K562 (cell line): ENCODE data around the gene SLC5A3. TPM values are rescaled to one million over a fixed set of nuclear protein-coding genes. Genes with fewer than 3 reads are reported as not detected.

Experiments used
- BDP1 ChIP-seq: IDR thresholded peaks from 3 replicates; pipeline ENCODE4 v1.6.1; 2011; ENCODE audit not compliant: insufficient read length, insufficient read depth
- DDX20 ChIP-seq: fragments of 450-650 bp; IDR thresholded peaks from 2 replicates; pipeline ENCODE4 v1.6.1; 2016; ENCODE audit warnings: missing genetic modification characterization, low read depth, mild to moderate bottlenecking, missing compliant biosample characterization, moderate library complexity
- DPF2 ChIP-seq: fragments of 450-650 bp; IDR thresholded peaks from 2 replicates; pipeline ENCODE4 v1.6.1; 2016
- JUN ChIP-seq, 2 experiments: sonication (generic) in 1 of 2; formaldehyde crosslinking in 1 of 2; IDR thresholded peaks; 2 replicates each; pipeline versions ENCODE4 v1.6.1 to v1.8.0; 2012 to 2022; ENCODE audit warnings: borderline replicate concordance in 2 of 2, mild to moderate bottlenecking in 2 of 2, improper control_type of control experiment in 1 of 2, low read depth in 1 of 2, low read length in 1 of 2, missing genetic modification reagents in 1 of 2
- KDM2B ChIP-seq: fragments of 250-450 bp; sonication (Bioruptor Pico); IDR thresholded peaks from 2 replicates; pipeline ENCODE4 v1.8.0; 2021; ENCODE audit warnings: mild to moderate bottlenecking, moderate library complexity
- NRF1 ChIP-seq, 2 experiments: fragments of 450-650 bp; IDR thresholded peaks in 1 of 2; conservative IDR thresholded peaks in 1 of 2; 2 replicates each; pipeline ENCODE4 v1.6.1; 2014; ENCODE audit warnings: mild to moderate bottlenecking in 2 of 2
- RAD21 ChIP-seq, 2 experiments: fragments of 250-450 bp in 1 of 2; fragments of 450-650 bp in 1 of 2; sonication (Bioruptor Pico) in 1 of 2; formaldehyde crosslinking in 1 of 2; IDR thresholded peaks in 1 of 2; conservative IDR thresholded peaks in 1 of 2; 2 replicates each; pipeline versions ENCODE4 v1.4.0 to v1.8.0; 2020 to 2022; ENCODE audit warnings: mild to moderate bottlenecking in 2 of 2, moderate library complexity in 1 of 2
- RBM22 ChIP-seq: fragments of 200-400 bp; formaldehyde crosslinking; IDR thresholded peaks from 2 replicates; pipeline ENCODE4 v1.6.1; 2018; ENCODE audit warnings: low read length, low read depth; ENCODE audit not compliant: poor library complexity, severe bottlenecking
- RBM25 ChIP-seq: fragments of 200-400 bp; formaldehyde crosslinking; IDR thresholded peaks from 2 replicates; pipeline ENCODE4 v1.6.1; 2018; ENCODE audit warnings: low read length, low read depth, moderate library complexity; ENCODE audit not compliant: severe bottlenecking
- RBM39 ChIP-seq: fragments of 200-400 bp; formaldehyde crosslinking; optimal IDR thresholded peaks from 2 replicates; pipeline ENCODE3; 2018; ENCODE audit warnings: low read depth, low read length
- RCOR1 ChIP-seq, 2 experiments: IDR thresholded peaks; 2 replicates each; pipeline ENCODE4 v1.6.1; 2012; ENCODE audit warnings: low read depth in 2 of 2, low read length in 2 of 2, borderline replicate concordance in 1 of 2, improper control_type of control experiment in 1 of 2
- SMC3 ChIP-seq: conservative IDR thresholded peaks from 2 replicates; pipeline ENCODE4 v1.6.1; 2011; ENCODE audit warnings: low read depth, low read length, improper control_type of control experiment; ENCODE audit not compliant: insufficient read depth
- SRF ChIP-seq, 2 experiments: fragments of 250-450, 450-650 bp in 1 of 2; sonication (Bioruptor Pico) in 1 of 2; sonication (generic) in 1 of 2; formaldehyde crosslinking; IDR thresholded peaks; 2 replicates each; pipeline versions ENCODE4 v1.5.0 to v1.5.1; 2020 to 2022; ENCODE audit warnings: mild to moderate bottlenecking in 1 of 2, missing genetic modification reagents in 1 of 2
- SRSF1 ChIP-seq: fragments of 200-400 bp; formaldehyde crosslinking; IDR thresholded peaks from 2 replicates; pipeline ENCODE4 v1.6.1; 2017; ENCODE audit warnings: mild to moderate bottlenecking, low read depth, low read length, moderate library complexity
- TBL1XR1 ChIP-seq, 2 experiments: IDR thresholded peaks; 2 replicates each; pipeline ENCODE4 v1.6.1; 2012; ENCODE audit warnings: improper control_type of control experiment in 2 of 2, low read length in 2 of 2, mild to moderate bottlenecking in 1 of 2
- TFAM ChIP-seq: fragments of 250-450 bp; sonication (Bioruptor Pico); conservative IDR thresholded peaks from 2 replicates; pipeline ENCODE4 v1.5.0; 2021; ENCODE audit warnings: mild to moderate bottlenecking, moderate library complexity
- polyA plus RNA-seq, 8 experiments: library from polyadenylated mRNA; depleted of rRNA in 4 of 8; stranded (reverse) in 5 of 8; unstranded in 3 of 8; fragments of >200 nt; fragmentation: Nextera tagmentation in 2 of 8; fragmentation: Illumina TruSeq in 1 of 8; extraction: Ambion mirVana in 2 of 8; extraction: Trizol in 1 of 8; gene quantifications; 2 replicates each; pipeline versions ENCODE4 v1.2.1 to v1.2.3, GENCODE V29; 2011 to 2014; ENCODE audit warnings: inconsistent platforms in 1 of 8, missing spikeins in 1 of 8
- total RNA-seq, 7 experiments: library from RNA; depleted of rRNA in 6 of 7; stranded (reverse); fragments of >200 nt in 6 of 7; fragmentation: Illumina TruSeq in 2 of 7; extraction: Trizol in 2 of 7; gene quantifications; 2 replicates each; pipeline versions ENCODE4 v1.2.1 to v1.2.3, GENCODE V29; 2011 to 2021; ENCODE audit warnings: low replicate concordance in 1 of 7
- TF ChIP-seq, protein P1 (sequence below): fragments of 450-650 bp; IDR thresholded peaks from 2 replicates; pipeline ENCODE4 v1.6.1; 2016; ENCODE audit warnings: mild to moderate bottlenecking, moderate library complexity

The SLC5A3 gene
- total and polyA plus RNA-seq, 9 of the 15 experiments (the other 6 are each of a cell fraction or from before 2014, with no cell fraction given): 2.9 to 20.6 (median 9.0) TPM

DNA sequence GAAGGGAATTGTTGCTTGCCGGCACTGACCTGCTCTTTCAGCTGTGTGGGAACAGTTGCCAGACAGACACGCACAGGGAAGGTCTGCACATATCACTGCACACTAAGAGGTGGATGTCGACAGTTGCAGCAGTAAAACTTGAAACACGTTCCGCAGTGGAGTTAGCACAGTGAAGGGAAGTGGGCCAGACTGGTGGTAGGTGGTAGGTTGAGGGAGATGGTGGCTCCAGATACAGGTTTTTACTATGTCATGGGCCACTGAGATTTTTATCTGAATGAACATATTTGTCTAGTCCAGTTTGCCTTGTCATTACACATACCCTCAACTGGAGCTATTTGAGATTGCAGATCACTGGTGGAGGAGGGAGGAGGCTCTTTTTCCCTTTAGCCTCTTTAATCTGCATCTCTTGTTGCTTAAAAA, 13.5 kb downstream of the SLC5A3 start (continued):
- TF ChIP-seq, protein P1, sequence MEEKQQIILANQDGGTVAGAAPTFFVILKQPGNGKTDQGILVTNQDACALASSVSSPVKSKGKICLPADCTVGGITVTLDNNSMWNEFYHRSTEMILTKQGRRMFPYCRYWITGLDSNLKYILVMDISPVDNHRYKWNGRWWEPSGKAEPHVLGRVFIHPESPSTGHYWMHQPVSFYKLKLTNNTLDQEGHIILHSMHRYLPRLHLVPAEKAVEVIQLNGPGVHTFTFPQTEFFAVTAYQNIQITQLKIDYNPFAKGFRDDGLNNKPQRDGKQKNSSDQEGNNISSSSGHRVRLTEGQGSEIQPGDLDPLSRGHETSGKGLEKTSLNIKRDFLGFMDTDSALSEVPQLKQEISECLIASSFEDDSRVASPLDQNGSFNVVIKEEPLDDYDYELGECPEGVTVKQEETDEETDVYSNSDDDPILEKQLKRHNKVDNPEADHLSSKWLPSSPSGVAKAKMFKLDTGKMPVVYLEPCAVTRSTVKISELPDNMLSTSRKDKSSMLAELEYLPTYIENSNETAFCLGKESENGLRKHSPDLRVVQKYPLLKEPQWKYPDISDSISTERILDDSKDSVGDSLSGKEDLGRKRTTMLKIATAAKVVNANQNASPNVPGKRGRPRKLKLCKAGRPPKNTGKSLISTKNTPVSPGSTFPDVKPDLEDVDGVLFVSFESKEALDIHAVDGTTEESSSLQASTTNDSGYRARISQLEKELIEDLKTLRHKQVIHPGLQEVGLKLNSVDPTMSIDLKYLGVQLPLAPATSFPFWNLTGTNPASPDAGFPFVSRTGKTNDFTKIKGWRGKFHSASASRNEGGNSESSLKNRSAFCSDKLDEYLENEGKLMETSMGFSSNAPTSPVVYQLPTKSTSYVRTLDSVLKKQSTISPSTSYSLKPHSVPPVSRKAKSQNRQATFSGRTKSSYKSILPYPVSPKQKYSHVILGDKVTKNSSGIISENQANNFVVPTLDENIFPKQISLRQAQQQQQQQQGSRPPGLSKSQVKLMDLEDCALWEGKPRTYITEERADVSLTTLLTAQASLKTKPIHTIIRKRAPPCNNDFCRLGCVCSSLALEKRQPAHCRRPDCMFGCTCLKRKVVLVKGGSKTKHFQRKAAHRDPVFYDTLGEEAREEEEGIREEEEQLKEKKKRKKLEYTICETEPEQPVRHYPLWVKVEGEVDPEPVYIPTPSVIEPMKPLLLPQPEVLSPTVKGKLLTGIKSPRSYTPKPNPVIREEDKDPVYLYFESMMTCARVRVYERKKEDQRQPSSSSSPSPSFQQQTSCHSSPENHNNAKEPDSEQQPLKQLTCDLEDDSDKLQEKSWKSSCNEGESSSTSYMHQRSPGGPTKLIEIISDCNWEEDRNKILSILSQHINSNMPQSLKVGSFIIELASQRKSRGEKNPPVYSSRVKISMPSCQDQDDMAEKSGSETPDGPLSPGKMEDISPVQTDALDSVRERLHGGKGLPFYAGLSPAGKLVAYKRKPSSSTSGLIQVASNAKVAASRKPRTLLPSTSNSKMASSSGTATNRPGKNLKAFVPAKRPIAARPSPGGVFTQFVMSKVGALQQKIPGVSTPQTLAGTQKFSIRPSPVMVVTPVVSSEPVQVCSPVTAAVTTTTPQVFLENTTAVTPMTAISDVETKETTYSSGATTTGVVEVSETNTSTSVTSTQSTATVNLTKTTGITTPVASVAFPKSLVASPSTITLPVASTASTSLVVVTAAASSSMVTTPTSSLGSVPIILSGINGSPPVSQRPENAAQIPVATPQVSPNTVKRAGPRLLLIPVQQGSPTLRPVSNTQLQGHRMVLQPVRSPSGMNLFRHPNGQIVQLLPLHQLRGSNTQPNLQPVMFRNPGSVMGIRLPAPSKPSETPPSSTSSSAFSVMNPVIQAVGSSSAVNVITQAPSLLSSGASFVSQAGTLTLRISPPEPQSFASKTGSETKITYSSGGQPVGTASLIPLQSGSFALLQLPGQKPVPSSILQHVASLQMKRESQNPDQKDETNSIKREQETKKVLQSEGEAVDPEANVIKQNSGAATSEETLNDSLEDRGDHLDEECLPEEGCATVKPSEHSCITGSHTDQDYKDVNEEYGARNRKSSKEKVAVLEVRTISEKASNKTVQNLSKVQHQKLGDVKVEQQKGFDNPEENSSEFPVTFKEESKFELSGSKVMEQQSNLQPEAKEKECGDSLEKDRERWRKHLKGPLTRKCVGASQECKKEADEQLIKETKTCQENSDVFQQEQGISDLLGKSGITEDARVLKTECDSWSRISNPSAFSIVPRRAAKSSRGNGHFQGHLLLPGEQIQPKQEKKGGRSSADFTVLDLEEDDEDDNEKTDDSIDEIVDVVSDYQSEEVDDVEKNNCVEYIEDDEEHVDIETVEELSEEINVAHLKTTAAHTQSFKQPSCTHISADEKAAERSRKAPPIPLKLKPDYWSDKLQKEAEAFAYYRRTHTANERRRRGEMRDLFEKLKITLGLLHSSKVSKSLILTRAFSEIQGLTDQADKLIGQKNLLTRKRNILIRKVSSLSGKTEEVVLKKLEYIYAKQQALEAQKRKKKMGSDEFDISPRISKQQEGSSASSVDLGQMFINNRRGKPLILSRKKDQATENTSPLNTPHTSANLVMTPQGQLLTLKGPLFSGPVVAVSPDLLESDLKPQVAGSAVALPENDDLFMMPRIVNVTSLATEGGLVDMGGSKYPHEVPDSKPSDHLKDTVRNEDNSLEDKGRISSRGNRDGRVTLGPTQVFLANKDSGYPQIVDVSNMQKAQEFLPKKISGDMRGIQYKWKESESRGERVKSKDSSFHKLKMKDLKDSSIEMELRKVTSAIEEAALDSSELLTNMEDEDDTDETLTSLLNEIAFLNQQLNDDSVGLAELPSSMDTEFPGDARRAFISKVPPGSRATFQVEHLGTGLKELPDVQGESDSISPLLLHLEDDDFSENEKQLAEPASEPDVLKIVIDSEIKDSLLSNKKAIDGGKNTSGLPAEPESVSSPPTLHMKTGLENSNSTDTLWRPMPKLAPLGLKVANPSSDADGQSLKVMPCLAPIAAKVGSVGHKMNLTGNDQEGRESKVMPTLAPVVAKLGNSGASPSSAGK: 0 out of 2 replicates have a peak, but pooled peaks have one; percentile 47
- TF ChIP-seq KDM2B (CRISPR knock-in tag) (no peak), DDX20 (tag) (no peak), SRSF1 (no peak), RCOR1 (IDR thresholded peaks at IDR 0.05; ENCODE audit: borderline replicate concordance in 1 of 2, low read depth in 2 of 2, low read length in 2 of 2) (peak in 1 of 2 experiments; percentile 79; a peak in 2 of 4 replicates), JUN (IDR thresholded peaks at IDR 0.05; ENCODE audit: borderline replicate concordance, low read depth, low read length) (no peak), JUN (CRISPR knock-in tag; IDR thresholded peaks at IDR 0.05; ENCODE audit: borderline replicate concordance) (no peak), NRF1 (conservative IDR thresholded peaks at IDR 0.05 in 1 of 2, IDR thresholded peaks at IDR 0.05 in 1 of 2) (0 out of 4 replicates have a peak, but pooled peaks have one; percentile 11 to 30), RBM25 (no peak), SRF (CRISPR knock-in tag; IDR thresholded peaks at IDR 0.05) (peak in 1 of 2 experiments; percentile 46; a peak in 1 of 4 replicates), TFAM (CRISPR knock-in tag) (no peak), SMC3 (no peak), RAD21 (CRISPR knock-in tag; conservative IDR thresholded peaks at IDR 0.05 in 1 of 2, IDR thresholded peaks at IDR 0.05 in 1 of 2) (0 out of 4 replicates have a peak, but pooled peaks of 1 of the 2 experiments have one; percentile 22), DPF2 (peak; percentile 86), TBL1XR1 (IDR thresholded peaks at IDR 0.05; ENCODE audit: low read length in 2 of 2) (0 out of 4 replicates have a peak, but pooled peaks of 1 of the 2 experiments have one; percentile 51), RBM22 (no peak), BDP1 (no peak), RBM39 (no peak)
